Inflammatory macrophage (primary cell): Measurements from ENCODE around the gene CELF4.

ENCODE experiments used
- DNase-seq, 2 donors: peaks; one replicate each; pipeline ENCODE4 v3.0.0-alpha.2; 2020 to 2022

CELF4 gene

DNA sequence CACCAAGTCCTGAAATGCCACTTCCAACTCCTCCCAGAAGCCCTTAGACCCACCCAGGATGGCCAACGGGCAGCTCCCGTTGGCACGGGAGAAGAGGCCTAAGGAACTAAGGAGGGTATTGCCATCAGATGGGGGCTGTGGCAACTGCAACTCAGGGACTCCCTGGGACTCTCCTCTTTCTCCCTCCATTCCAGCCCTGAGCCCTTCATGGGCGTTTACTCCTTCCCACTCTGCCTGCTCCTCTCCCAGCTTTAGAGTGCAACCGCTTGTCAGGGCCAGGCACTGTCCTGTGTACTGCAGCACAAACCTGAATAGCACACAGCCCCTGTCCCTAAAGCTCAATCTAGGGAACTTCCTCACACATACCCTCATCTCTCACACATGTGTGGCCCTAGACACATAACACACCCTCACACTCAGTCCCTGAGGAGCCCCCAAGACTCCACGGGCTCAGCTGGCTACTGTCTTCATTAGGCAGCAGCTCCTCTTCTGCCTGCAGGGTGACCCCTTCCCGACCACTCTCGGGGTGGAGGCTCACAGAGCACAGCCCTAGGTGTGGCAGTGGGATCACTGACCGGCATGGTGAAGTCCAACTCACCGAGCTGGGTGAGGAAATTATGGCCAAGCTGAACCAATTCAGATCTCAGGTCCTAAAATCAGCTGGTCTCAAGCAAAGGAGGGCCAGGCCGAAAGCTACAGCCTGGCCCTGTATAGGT is 316.3 kb downstream of the CELF4 start:
- DNase-seq, result no peak

DNA sequence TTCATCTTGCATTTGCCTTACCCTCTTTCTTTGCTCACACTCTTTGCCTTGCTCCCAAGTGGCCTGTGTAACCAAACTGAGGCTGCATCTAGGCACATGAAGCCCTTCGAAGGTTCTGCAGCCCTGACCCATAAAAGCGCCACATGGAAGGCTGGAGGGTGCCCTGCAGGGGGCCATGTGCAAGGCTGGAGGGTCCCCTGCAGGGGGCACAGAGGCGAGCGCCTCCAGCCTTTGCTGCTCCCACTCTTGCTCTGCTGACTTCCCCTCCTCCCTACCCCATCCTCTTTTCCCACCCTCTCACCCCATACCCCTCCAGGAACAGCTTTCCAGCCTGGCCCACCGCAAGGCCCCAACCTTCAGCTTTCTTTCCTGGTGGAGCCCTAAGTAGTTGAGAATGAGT is 317.3 kb downstream of the CELF4 start:
- DNase-seq, result no peak

DNA sequence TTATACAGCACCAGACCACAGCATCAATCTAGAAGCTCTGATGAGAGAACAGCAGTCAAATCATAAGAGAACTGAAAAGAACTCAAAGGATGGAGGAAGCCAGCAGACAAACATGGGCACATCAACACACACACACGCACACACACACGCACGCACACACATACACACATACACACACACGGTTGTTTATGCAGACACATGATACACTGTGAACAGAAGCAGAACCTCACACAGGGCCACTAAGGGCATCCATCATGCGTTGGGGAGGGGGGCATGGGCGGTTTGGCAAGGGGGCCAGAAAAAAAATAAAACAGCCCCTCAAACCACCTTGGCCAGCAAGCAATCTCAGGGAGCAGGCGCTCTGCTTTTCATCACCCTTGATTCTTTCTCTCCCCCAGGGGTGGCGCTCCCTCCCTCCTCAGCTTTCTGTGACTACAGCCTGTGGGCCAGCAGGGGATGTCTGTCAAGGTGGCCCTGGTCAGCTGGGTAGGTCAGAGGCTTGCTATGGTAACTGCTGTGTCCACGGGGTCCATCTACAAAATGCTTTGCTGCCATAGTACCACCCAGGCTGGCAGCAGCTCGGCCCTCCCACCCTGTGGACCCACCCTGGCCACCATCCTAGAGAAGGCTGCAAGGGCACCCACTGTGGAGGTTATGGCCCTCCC is 318.0 kb downstream of the CELF4 start:
- no peak for DNase-seq

DNA sequence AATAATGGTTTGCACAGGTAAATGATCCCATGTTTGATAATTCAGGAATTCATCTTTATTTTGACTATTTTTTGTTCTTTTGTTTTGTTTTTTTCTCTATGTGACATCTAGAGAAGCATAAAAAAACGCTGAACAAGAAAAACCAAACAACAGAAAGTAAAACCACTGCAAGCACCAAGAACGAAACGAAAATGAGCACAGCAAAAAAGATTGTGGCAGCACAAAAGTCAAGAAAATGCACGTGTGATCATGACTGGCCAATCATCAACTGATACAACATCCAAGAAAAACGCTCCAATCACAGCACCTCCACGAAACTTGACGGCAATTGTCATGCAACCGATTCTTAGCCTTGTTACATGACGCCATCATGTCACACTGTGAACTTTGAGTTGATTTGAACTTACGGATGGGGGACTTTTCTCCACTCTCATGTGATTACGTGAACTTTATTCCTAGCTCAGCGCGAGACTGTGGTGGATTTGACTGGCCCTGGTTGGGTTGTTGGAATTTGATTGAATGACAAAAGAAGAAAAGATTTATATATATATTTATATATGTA is 318.7 kb downstream of the CELF4 start:
- DNase-seq, result no peak

GRCh38 chr18:37244618-37245017 is 321.0 kb downstream of the CELF4 start:
- no peak for DNase-seq

- DNase-seq, result no peak
Measured at GRCh38 chr18:37243741-37244140, 321.9 kb downstream of the CELF4 start.

DNA sequence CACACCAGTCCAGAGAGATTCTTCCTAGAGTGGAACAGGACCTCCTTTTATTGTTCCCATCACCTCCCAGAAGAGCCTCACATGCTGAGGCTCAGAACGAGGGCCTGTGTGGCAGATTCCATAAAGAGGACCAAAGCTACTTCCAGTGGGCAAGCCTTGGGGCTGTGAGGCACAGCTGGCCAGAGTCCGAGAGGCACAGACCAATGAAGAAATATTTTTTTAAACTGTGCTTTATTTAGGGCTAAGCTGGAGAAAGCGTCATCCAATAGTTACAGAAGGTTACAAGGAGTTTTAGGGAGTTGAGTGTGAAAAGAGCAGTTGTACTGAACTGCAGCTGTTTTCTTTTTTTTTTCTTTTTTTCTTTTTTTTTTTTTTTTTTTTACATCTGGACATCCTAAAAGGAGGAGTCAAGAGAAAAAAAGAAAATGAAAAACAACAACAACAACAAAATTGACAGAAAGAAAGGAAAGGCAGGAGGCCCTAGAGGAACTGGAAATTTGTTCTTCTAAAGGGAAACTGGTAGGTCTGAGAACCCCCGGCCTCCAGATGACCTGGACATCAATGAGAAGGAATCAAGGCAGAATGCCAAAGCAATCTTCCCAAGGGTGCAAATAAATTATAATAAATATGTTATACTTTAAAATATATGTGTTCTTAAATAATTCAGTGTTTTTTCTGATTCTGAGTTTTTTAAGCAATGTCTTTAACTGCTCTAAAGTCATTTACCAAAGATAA is 322.6 kb downstream of the CELF4 start:
- no peak for DNase-seq

GRCh38 chr18:37242091-37242490 is 323.5 kb downstream of the CELF4 start:
- no peak for DNase-seq

DNA sequence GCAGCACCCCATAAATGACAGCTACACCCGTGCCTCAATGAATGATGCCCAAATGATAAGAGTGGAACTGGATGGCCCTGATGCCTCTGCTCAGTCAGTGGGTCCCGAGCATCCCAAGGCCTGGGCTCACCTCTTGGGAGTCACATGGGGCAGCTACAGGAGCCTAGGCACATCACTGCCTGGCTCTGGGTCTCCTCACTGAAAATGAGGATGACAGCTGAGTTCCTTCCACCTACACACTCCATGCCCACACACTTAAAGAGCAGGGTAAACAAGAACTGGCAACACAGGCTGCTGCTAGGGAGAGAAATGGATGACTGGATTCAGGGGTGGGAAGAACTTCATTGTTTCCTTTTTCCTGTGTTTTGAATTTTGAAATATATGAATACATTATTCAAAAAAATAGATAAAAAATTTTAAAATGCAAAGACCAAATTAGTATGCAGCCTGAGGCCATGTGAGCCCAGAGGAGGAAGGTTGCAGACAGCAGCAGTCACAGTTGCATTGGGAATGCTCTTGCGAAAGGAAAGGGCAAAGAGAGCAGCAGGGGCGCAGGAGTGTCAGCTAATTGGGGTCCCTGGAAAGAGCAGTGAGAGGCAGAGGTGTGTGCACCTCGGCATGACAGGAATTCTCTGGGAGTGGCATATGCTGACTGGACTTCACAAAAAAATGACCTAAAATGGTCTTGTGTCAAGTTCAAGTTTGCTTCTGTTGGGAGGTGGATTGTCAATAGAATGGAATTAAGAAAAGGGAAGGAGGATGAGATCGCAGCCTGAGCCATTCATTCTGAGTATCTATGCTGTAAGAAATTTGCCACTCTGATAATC is 327.1 kb downstream of the CELF4 start:
- peak in 1 of 2 donors; percentile 46 for DNase-seq

DNA sequence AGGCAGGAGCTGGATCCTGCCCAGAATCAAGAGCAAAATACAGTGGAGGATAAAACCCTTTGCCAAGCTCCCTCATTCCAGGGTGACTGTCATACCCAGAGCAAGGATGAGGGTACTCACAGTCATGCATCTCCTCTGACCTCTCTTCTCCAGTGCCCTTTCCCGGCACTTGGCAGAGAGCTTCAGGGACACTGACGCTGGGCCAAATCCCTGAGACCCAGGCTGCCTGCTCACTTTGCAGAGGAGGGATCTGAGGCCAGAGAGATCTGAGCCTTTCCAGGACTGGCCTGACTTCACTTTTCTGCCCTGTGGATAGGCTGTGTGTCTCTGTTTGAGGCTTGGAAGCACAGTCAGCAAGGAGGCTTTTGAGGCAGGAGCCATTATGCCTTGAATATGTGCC is 330.0 kb downstream of the CELF4 start:
- no peak for DNase-seq

- no peak for DNase-seq
Measured at GRCh38 chr18:37231251-37231650, 334.3 kb downstream of the CELF4 start.

- DNase-seq, result no peak
Measured at GRCh38 chr18:37230768-37231167, 334.8 kb downstream of the CELF4 start.

- DNase-seq, result no peak
Measured at GRCh38 chr18:37225279-37225678, 340.3 kb downstream of the CELF4 start.

GRCh38 chr18:37222999-37223378 is 342.6 kb downstream of the CELF4 start:
- no peak for DNase-seq

DNA sequence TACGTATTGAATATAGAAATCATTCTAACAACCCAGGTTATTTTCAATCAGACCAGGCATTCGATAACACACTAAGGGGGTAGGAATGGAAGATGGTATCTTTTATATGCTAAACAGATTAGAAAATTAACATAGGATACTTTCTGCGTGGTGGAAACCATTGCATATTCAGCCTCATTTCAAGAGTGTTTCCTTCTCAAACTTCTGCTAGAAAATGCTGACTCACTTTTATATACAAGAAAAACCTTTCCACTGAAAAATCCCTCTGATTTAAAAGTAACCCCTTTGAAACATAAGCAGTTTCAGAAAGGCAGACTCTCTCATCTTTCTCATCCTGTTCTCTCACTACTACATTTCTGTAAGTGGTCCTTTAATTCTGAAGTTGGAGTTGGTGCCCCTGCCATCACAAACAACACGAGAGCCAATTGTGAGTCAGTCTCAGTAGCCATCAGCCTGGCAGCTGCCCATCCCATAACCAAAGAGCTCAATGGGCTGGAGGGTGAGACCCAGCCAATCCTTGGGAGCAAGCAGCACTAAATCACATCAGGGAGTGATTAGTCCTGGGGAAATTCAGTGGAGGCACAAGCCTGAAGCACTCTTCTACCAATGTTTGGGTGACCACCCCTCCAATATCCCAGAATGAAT is 343.1 kb downstream of the CELF4 start:
- DNase-seq, result no peak

GRCh38 chr18:37219257-37219656 is 346.3 kb downstream of the CELF4 start:
- DNase-seq, result no peak

DNA sequence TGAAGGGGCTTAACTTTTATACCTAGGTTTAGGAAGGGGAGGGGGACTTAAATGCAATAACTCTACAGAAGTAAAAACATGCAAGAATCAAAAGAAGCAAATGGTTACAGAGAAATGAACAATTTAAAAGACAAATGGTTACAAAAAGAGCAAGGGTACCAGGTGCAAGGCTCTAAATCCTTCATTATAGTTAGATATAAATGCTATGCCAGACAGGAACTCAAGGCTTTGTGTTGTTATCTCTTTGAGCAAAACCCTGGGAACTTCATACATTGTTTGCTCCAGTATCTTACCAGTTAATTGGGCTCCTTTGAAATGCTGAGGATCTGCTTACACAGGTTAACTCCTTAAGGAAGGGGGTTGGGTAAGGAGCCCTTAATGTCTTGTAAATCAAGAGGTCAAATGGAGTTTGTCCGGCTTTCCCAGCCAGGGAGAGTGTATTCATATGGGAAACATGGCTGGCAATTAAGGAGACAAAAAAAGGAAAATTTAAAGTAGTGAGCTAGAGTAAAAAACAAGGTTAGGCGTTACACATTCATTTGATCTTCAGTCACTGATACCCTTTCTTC is 347.5 kb downstream of the CELF4 start:
- no peak for DNase-seq

- DNase-seq, result no peak
Measured at GRCh38 chr18:37210781-37211180, 354.8 kb downstream of the CELF4 start.

GRCh38 chr18:37207343-37207742 is 358.3 kb downstream of the CELF4 start:
- no peak for DNase-seq

DNA sequence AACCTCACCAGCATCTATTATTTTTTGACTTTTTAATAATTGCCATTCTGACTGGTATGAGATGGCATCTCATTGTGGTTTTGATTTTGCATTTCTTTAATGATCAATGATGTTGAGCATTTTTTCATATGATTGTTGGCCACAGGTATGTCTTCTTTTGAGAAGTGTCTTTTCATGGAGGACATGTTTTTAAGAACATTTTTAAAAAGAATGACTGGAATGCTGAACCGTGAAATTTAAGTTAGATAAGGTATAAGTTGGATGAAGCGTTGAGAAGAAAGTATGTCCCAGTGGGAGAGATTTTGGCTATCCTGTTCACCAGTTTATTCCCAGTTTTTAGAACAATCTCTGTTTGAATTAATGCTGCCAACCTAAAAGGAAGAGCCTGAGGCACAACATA is 365.9 kb downstream of the CELF4 start:
- no peak for DNase-seq
